ENCODE results near the gene SUPT16H. TPM values are rescaled to one million over a fixed set of nuclear protein-coding genes. Genes with fewer than 3 reads are reported as not detected.

SUPT16H gene
- total and polyA plus RNA-seq, 2 of the 13 experiments (the other 11 are each of a cell fraction or from before 2014, with no cell fraction given) = 77.5 to 230 TPM

DNA sequence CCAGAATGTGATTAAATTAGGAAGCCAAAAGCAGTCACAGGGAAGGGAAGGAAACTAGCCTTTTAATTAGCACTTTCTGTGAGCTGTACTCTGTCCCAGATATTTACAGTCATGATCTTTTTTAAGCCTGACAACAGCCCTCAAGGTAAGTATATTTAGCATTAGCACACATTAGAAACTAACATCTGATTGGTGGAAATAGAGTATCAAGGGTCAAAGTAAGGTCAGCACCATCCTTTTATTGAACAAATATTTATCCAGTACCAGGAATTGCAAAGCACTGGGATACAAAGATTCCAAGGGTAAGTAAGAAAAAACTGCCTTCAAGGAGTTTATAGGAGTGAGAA is 75.7 kb downstream of the SUPT16H start (continued):
- TF ChIP-seq MAFF (IDR thresholded peaks at IDR 0.05; ENCODE audit: low read depth, low read length) = no peak
- no peak for TF ChIP-seq ZNF746 (CRISPR knock-in tag; IDR thresholded peaks at IDR 0.05)
- no peak for TF ChIP-seq BORCS8-MEF2B (CRISPR knock-in tag; IDR thresholded peaks at IDR 0.05)
- TF ChIP-seq ZKSCAN8 (CRISPR knock-in tag; IDR thresholded peaks at IDR 0.05; ENCODE audit: borderline replicate concordance) = peak; percentile 63; the same call in 1 of the 2 replicates
- no peak for TF ChIP-seq ZNF550 (CRISPR knock-in tag; IDR thresholded peaks at IDR 0.05; ENCODE audit: borderline replicate concordance)
- no peak for TF ChIP-seq TOPORS (CRISPR knock-in tag; IDR thresholded peaks at IDR 0.05)
- TF ChIP-seq ZNF530 (CRISPR knock-in tag; IDR thresholded peaks at IDR 0.05; ENCODE audit: low read depth) = no peak
- TF ChIP-seq NR2C2 (CRISPR knock-in tag; IDR thresholded peaks at IDR 0.05; ENCODE audit: borderline replicate concordance) = no peak
- TF ChIP-seq ZNF224 (CRISPR knock-in tag; IDR thresholded peaks at IDR 0.05) = no peak
- TF ChIP-seq, protein P1, sequence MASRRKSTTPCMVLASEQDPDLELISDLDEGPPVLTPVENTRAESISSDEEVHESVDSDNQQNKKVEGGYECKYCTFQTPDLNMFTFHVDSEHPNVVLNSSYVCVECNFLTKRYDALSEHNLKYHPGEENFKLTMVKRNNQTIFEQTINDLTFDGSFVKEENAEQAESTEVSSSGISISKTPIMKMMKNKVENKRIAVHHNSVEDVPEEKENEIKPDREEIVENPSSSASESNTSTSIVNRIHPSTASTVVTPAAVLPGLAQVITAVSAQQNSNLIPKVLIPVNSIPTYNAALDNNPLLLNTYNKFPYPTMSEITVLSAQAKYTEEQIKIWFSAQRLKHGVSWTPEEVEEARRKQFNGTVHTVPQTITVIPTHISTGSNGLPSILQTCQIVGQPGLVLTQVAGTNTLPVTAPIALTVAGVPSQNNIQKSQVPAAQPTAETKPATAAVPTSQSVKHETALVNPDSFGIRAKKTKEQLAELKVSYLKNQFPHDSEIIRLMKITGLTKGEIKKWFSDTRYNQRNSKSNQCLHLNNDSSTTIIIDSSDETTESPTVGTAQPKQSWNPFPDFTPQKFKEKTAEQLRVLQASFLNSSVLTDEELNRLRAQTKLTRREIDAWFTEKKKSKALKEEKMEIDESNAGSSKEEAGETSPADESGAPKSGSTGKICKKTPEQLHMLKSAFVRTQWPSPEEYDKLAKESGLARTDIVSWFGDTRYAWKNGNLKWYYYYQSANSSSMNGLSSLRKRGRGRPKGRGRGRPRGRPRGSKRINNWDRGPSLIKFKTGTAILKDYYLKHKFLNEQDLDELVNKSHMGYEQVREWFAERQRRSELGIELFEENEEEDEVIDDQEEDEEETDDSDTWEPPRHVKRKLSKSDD (CRISPR knock-in tag; IDR thresholded peaks at IDR 0.05; ENCODE audit: low read depth) = peak; percentile 8; the same call in 1 of the 2 replicates
- no peak for TF ChIP-seq CC2D1A (CRISPR knock-in tag; IDR thresholded peaks at IDR 0.05)
- TF ChIP-seq ZNF652 (CRISPR knock-in tag; IDR thresholded peaks at IDR 0.05; ENCODE audit: borderline replicate concordance, low read depth) = no peak
- no peak for TF ChIP-seq YEATS2 (CRISPR knock-in tag; IDR thresholded peaks at IDR 0.05; ENCODE audit: borderline replicate concordance)
- no peak for TF ChIP-seq KLF6 (CRISPR knock-in tag; IDR thresholded peaks at IDR 0.05)
- peak in 1 of 2 experiments; percentile 43; a peak in 2 of 4 replicates for TF ChIP-seq NR2F1 (CRISPR knock-in tag; IDR thresholded peaks at IDR 0.05)
- peak; percentile 30 for TF ChIP-seq TEAD3 (CRISPR knock-in tag; optimal IDR thresholded peaks at IDR 0.05; ENCODE audit: borderline replicate concordance)
- TF ChIP-seq KAT2B (IDR thresholded peaks at IDR 0.05; ENCODE audit: borderline replicate concordance, low read depth, low read length) = no peak
- TF ChIP-seq ZNF343 (CRISPR knock-in tag; IDR thresholded peaks at IDR 0.05) = no peak
- no peak for TF ChIP-seq DMAP1 (CRISPR knock-in tag; IDR thresholded peaks at IDR 0.05)
- TF ChIP-seq TCF7 (IDR thresholded peaks at IDR 0.05; ENCODE audit: low read depth) = no peak
- no peak for TF ChIP-seq CBX2 (IDR thresholded peaks at IDR 0.05; ENCODE audit: low read depth, low read length)
- TF ChIP-seq CBX2 (CRISPR knock-in tag; IDR thresholded peaks at IDR 0.05; ENCODE audit: low read depth) = no peak
- TF ChIP-seq, protein P2, sequence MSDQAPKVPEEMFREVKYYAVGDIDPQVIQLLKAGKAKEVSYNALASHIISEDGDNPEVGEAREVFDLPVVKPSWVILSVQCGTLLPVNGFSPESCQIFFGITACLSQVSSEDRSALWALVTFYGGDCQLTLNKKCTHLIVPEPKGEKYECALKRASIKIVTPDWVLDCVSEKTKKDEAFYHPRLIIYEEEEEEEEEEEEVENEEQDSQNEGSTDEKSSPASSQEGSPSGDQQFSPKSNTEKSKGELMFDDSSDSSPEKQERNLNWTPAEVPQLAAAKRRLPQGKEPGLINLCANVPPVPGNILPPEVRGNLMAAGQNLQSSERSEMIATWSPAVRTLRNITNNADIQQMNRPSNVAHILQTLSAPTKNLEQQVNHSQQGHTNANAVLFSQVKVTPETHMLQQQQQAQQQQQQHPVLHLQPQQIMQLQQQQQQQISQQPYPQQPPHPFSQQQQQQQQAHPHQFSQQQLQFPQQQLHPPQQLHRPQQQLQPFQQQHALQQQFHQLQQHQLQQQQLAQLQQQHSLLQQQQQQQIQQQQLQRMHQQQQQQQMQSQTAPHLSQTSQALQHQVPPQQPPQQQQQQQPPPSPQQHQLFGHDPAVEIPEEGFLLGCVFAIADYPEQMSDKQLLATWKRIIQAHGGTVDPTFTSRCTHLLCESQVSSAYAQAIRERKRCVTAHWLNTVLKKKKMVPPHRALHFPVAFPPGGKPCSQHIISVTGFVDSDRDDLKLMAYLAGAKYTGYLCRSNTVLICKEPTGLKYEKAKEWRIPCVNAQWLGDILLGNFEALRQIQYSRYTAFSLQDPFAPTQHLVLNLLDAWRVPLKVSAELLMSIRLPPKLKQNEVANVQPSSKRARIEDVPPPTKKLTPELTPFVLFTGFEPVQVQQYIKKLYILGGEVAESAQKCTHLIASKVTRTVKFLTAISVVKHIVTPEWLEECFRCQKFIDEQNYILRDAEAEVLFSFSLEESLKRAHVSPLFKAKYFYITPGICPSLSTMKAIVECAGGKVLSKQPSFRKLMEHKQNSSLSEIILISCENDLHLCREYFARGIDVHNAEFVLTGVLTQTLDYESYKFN (CRISPR knock-in tag; conservative IDR thresholded peaks at IDR 0.05) = peak; percentile 14; the same call in 1 of the 2 replicates
- no peak for TF ChIP-seq HNRNPK (IDR thresholded peaks at IDR 0.05; ENCODE audit: low read depth, low read length, poor library complexity, severe bottlenecking)
- no peak for TF ChIP-seq HIVEP1 (CRISPR knock-in tag; IDR thresholded peaks at IDR 0.05)
- no peak for TF ChIP-seq TAF1 (CRISPR knock-in tag; IDR thresholded peaks at IDR 0.05)
- TF ChIP-seq, protein P3, sequence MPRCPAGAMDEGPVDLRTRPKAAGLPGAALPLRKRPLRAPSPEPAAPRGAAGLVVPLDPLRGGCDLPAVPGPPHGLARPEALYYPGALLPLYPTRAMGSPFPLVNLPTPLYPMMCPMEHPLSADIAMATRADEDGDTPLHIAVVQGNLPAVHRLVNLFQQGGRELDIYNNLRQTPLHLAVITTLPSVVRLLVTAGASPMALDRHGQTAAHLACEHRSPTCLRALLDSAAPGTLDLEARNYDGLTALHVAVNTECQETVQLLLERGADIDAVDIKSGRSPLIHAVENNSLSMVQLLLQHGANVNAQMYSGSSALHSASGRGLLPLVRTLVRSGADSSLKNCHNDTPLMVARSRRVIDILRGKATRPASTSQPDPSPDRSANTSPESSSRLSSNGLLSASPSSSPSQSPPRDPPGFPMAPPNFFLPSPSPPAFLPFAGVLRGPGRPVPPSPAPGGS (CRISPR knock-in tag; IDR thresholded peaks at IDR 0.05) = no peak

Data from HepG2 (cell line).